Mesenchymal stem cell (in vitro differentiated cells and primary cell): ENCODE data around the gene KRTAP5-5.
A peak's percentile ranks its signal among the peaks of the same experiment; 100 is the strongest.

Experiments
- DNase-seq: peaks from one replicate; pipeline ENCODE4 v3.0.0-alpha.2; 2013
- H2AFZ ChIP-seq: one replicate; pipeline ENCODE4 v1.6.1; 2013; ENCODE audit warnings: low read depth, mild to moderate bottlenecking, control low read depth, inconsistent platforms, low read length, moderate library complexity
- H2AK5ac ChIP-seq: 2 replicates; pipeline ENCODE4 v1.6.1; 2013; ENCODE audit warnings: low read length, moderate library complexity, mild to moderate bottlenecking, inconsistent platforms; ENCODE audit not compliant: severe bottlenecking
- H2BK120ac ChIP-seq: one replicate; pipeline ENCODE4 v1.6.1; 2013; ENCODE audit warnings: low read depth, mild to moderate bottlenecking, inconsistent platforms, low read length, moderate library complexity
- H2BK12ac ChIP-seq, 2 experiments: one replicate each; pipeline ENCODE4 v1.6.1; 2013; ENCODE audit warnings: inconsistent platforms in 2 of 2, low read length in 2 of 2, mild to moderate bottlenecking in 2 of 2, moderate library complexity in 2 of 2, control low read depth in 1 of 2
- H2BK15ac ChIP-seq: one replicate; pipeline ENCODE4 v1.6.1; 2013; ENCODE audit warnings: mild to moderate bottlenecking, low read depth, inconsistent platforms; ENCODE audit not compliant: poor library complexity, severe bottlenecking
- H2BK5ac ChIP-seq: 2 replicates; pipeline ENCODE4 v1.6.1; 2013; ENCODE audit warnings: low read depth, mild to moderate bottlenecking, low read length, control low read depth, inconsistent platforms; ENCODE audit not compliant: poor library complexity, severe bottlenecking
- H3K14ac ChIP-seq, 2 experiments: one replicate each; pipeline ENCODE4 v1.6.1; 2013; ENCODE audit warnings: inconsistent platforms in 2 of 2, low read length in 2 of 2, control low read depth in 1 of 2, mild to moderate bottlenecking in 1 of 2, moderate library complexity in 1 of 2
- H3K18ac ChIP-seq, 2 experiments: one replicate each; pipeline ENCODE4 v1.6.1; 2013; ENCODE audit warnings: inconsistent platforms in 2 of 2, low read length in 2 of 2, control low read depth in 1 of 2, low read depth in 1 of 2, mild to moderate bottlenecking in 1 of 2
- H3K23ac ChIP-seq, 2 experiments: one replicate each; pipeline ENCODE4 v1.6.1; 2013; ENCODE audit warnings: inconsistent platforms in 2 of 2, low read length in 2 of 2, mild to moderate bottlenecking in 2 of 2, moderate library complexity in 2 of 2, control low read depth in 1 of 2
- H3K27ac ChIP-seq: 2 replicates; pipeline ENCODE4 v1.5.1; 2013; ENCODE audit warnings: mild to moderate bottlenecking, moderate library complexity, low read length, control low read depth, inconsistent platforms; ENCODE audit not compliant: poor library complexity, severe bottlenecking
- H3K27me3 ChIP-seq, 2 experiments: 2 replicates each; pipeline versions ENCODE4 v1.6.1 to v1.7.0; 2013; ENCODE audit warnings: low read length in 2 of 2, mild to moderate bottlenecking in 2 of 2, moderate library complexity in 2 of 2, control low read depth in 1 of 2, inconsistent platforms in 1 of 2; ENCODE audit not compliant: control insufficient read depth in 1 of 2, insufficient read depth in 1 of 2
- H3K36me3 ChIP-seq, 2 experiments: 2 replicates each; pipeline versions ENCODE4 v1.6.1 to v1.7.0; 2013; ENCODE audit warnings: low read length in 2 of 2, control low read depth in 1 of 2, inconsistent platforms in 1 of 2, low read depth in 1 of 2, mild to moderate bottlenecking in 1 of 2; ENCODE audit not compliant: insufficient read depth in 2 of 2, control insufficient read depth in 1 of 2
- H3K4ac ChIP-seq, 2 experiments: one replicate each; pipeline ENCODE4 v1.6.1; 2013; ENCODE audit warnings: inconsistent platforms in 2 of 2, low read length in 2 of 2, mild to moderate bottlenecking in 2 of 2, moderate library complexity in 2 of 2, control low read depth in 1 of 2, low read depth in 1 of 2
- H3K4me1 ChIP-seq: 2 replicates; pipeline ENCODE4 v1.6.1; 2013; ENCODE audit warnings: low read depth, low read length, control low read depth; ENCODE audit not compliant: control insufficient read depth, insufficient read depth
- H3K4me2 ChIP-seq: 2 replicates; pipeline ENCODE4 v1.6.1; 2013; ENCODE audit warnings: low read length, mild to moderate bottlenecking, inconsistent platforms; ENCODE audit not compliant: poor library complexity, severe bottlenecking
- H3K4me3 ChIP-seq, 2 experiments: 2 replicates each; pipeline versions ENCODE4 v1.5.1 to v1.7.0; 2013; ENCODE audit warnings: low read length in 2 of 2, mild to moderate bottlenecking in 2 of 2, control low read depth in 1 of 2, low read depth in 1 of 2; ENCODE audit not compliant: insufficient read depth in 1 of 2
- H3K79me1 ChIP-seq: replicated peaks from 2 replicates; pipeline ENCODE4 v1.6.1; 2013; ENCODE audit warnings: mild to moderate bottlenecking, control low read depth, low read length, inconsistent platforms; ENCODE audit not compliant: poor library complexity, severe bottlenecking
- H3K9ac ChIP-seq: 2 replicates; pipeline ENCODE4 v1.7.0; 2013; ENCODE audit warnings: mild to moderate bottlenecking, low read length, moderate library complexity
- H3K9me3 ChIP-seq: 2 replicates; pipeline ENCODE4 v1.7.0; 2013; ENCODE audit warnings: mild to moderate bottlenecking, low read length; ENCODE audit not compliant: control insufficient read depth
- H4K8ac ChIP-seq: one replicate; pipeline ENCODE4 v1.6.1; 2013; ENCODE audit warnings: inconsistent platforms, mild to moderate bottlenecking, low read length, moderate library complexity
- H4K91ac ChIP-seq: one replicate; pipeline ENCODE4 v1.6.1; 2013; ENCODE audit warnings: mild to moderate bottlenecking, low read length, inconsistent platforms
- WGBS: methylation state at CpG from one replicate; pipeline ENCODE4 v1.1.7; 2013; ENCODE audit warnings: mixed read lengths; 5-methylcytosine and 5-hydroxymethylcytosine counted together

The KRTAP5-5 gene

GRCh38 chr11:1650034-1650917 lies 20.7 kb downstream of the KRTAP5-5 start:
- Histone ChIP-seq H3K4me3 (no peak overlapping the region), H4K91ac (no peak overlapping the region), H3K4ac (no peak overlapping the region), H3K23ac (no peak overlapping the region), H3K79me1 (no peaks in the 10 kb centered on the region), H3K27ac (no peak overlapping the region), H4K8ac (no peak overlapping the region), H2AFZ (no peak overlapping the region), H3K9ac (no peak overlapping the region), H2BK120ac (no peak overlapping the region), H3K18ac (no peak overlapping the region), H2AK5ac (no peak overlapping the region), H2BK5ac (no peak overlapping the region), H3K4me2 (no peak overlapping the region), H3K9me3 (no peaks in the 10 kb centered on the region), H3K36me3 (no peaks in the 10 kb centered on the region), H3K27me3 (peaks cover 26 to 64% of the 10 kb centered on the region in 2 experiments), H2BK15ac (no peak overlapping the region), H3K14ac (no peak overlapping the region), H3K4me1 (peaks cover 10% of the 10 kb centered on the region), H2BK12ac (no peak overlapping the region)
- DNase-seq: no peak
- 84% methylated on average over 15 of the region's 15 CpGs for WGBS

GRCh38 chr11:1650918-1651262 lies 21.3 kb downstream of the KRTAP5-5 start:
- H3K9ac ChIP-seq: no peak overlapping the region
- DNase-seq: no peak
- H3K18ac ChIP-seq: no peak overlapping the region
- 73% methylated on average over 5 of the region's 5 CpGs for WGBS
- H2BK120ac ChIP-seq: no peak overlapping the region
- no peak overlapping the region for H4K8ac ChIP-seq
- H3K27me3 ChIP-seq: peaks cover 27 to 61% of the 10 kb centered on the region in 2 experiments
- no peak overlapping the region for H3K14ac ChIP-seq
- no peak overlapping the region for H2BK15ac ChIP-seq
- H2BK5ac ChIP-seq: no peak overlapping the region
- no peaks in the 10 kb centered on the region for H3K79me1 ChIP-seq
- no peak overlapping the region for H3K4ac ChIP-seq
- H3K9me3 ChIP-seq: no peaks in the 10 kb centered on the region
- no peak overlapping the region for H3K4me3 ChIP-seq
- H3K4me1 ChIP-seq: peaks cover 12% of the 10 kb centered on the region
- H3K23ac ChIP-seq: no peak overlapping the region
- H3K36me3 ChIP-seq: no peaks in the 10 kb centered on the region
- no peak overlapping the region for H2BK12ac ChIP-seq
- no peak overlapping the region for H3K27ac ChIP-seq
- H2AK5ac ChIP-seq: no peak overlapping the region
- H2AFZ ChIP-seq: no peak overlapping the region
- H3K4me2 ChIP-seq: no peak overlapping the region
- H4K91ac ChIP-seq: no peak overlapping the region

GRCh38 chr11:1651411-1651980 lies 21.9 kb downstream of the KRTAP5-5 start:
- Histone ChIP-seq H2BK120ac (no peak overlapping the region), H3K27me3 (peaks cover 33 to 63% of the 10 kb centered on the region in 2 experiments), H3K4ac (no peak overlapping the region), H2AFZ (no peak overlapping the region), H3K4me2 (no peak overlapping the region), H3K79me1 (no peaks in the 10 kb centered on the region), H3K4me3 (no peak overlapping the region), H3K9me3 (no peaks in the 10 kb centered on the region), H2BK12ac (no peak overlapping the region), H2AK5ac (no peak overlapping the region), H3K14ac (no peak overlapping the region), H4K91ac (no peak overlapping the region), H4K8ac (no peak overlapping the region), H3K18ac (no peak overlapping the region), H3K9ac (no peak overlapping the region), H3K36me3 (no peaks in the 10 kb centered on the region), H2BK15ac (no peak overlapping the region), H3K27ac (no peak overlapping the region), H3K4me1 (peaks cover 12% of the 10 kb centered on the region), H3K23ac (no peak overlapping the region), H2BK5ac (no peak overlapping the region)
- WGBS: 83% methylated on average over 7 of the region's 7 CpGs
- DNase-seq: no peak

DNA sequence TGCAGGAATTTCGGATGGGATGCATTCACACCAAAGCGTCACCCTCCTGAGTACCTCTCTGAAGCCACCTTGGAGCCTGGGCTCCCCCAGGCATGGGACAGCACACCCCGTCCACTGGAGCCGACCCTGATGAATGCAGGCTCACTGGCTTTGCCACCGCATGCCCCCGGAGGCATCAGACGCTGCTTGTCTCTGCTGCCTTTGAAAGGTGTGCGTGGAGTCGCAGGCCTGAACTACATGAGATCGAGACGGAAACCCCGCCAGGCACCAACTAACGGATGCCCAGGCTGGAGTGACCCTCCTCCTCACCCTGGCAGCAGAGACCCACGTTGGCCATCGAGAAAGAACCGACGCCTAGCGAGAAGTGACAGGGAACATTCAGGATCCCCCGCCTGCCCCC lies 22.5 kb downstream of the KRTAP5-5 start:
- Histone ChIP-seq H4K8ac (peak overlapping the region; percentile 7), H3K36me3 (no peaks in the 10 kb centered on the region), H3K27me3 (peaks cover 35 to 65% of the 10 kb centered on the region in 2 experiments), H3K14ac (no peak overlapping the region), H3K27ac (no peak overlapping the region), H2BK15ac (peak overlapping the region; percentile 71), H3K4ac (no peak overlapping the region), H3K4me3 (no peak overlapping the region), H3K23ac (no peak overlapping the region), H3K4me2 (no peak overlapping the region), H3K18ac (peak overlapping the region in 1 of 2 experiments; percentile 12), H3K79me1 (no peaks in the 10 kb centered on the region), H2BK120ac (no peak overlapping the region), H4K91ac (peak overlapping the region; percentile 79), H2BK5ac (no peak overlapping the region), H3K4me1 (peaks cover 12% of the 10 kb centered on the region), H3K9me3 (no peaks in the 10 kb centered on the region), H2AFZ (no peak overlapping the region), H2BK12ac (peak overlapping the region in 1 of 2 experiments; percentile 64), H3K9ac (no peak overlapping the region), H2AK5ac (no peak overlapping the region)
- WGBS: 87% methylated on average over 19 of the region's 19 CpGs
- no peak for DNase-seq
